8988T (cell line): ENCODE measurements around the gene WDR82.

Source experiments
- DNase-seq: peaks from one replicate; pipeline ENCODE4 v3.0.0; 2011

The WDR82 gene

GRCh38 chr3:52236424-52236886, 42.0 kb downstream of the WDR82 start:
- DNase-seq: no peak

GRCh38 chr3:52234516-52235447, 43.7 kb downstream of the WDR82 start:
- DNase-seq: no peak

GRCh38 chr3:52233968-52234367, 44.5 kb downstream of the WDR82 start:
- no peak for DNase-seq

GRCh38 chr3:52233108-52233591, 45.3 kb downstream of the WDR82 start:
- DNase-seq: no peak

- no peak for DNase-seq
Observed at GRCh38 chr3:52232279-52233107, 46.0 kb downstream of the WDR82 start.

- DNase-seq: peak; percentile 76
Observed at GRCh38 chr3:52231502-52232278, 46.8 kb downstream of the WDR82 start.

GRCh38 chr3:52230889-52231499, 47.5 kb downstream of the WDR82 start:
- no peak for DNase-seq

- DNase-seq: no peak
Observed at GRCh38 chr3:52230461-52230860, 48.0 kb downstream of the WDR82 start.

- DNase-seq: no peak
Observed at GRCh38 chr3:52229656-52230055, 48.8 kb downstream of the WDR82 start.

GRCh38 chr3:52228751-52229291, 49.6 kb downstream of the WDR82 start:
- no peak for DNase-seq

- no peak for DNase-seq
Observed at GRCh38 chr3:52228266-52228665, 50.2 kb downstream of the WDR82 start.

- DNase-seq: no peak
Observed at GRCh38 chr3:52227766-52228165, 50.7 kb downstream of the WDR82 start.

- DNase-seq: no peak
Observed at GRCh38 chr3:52227117-52227516, 51.3 kb downstream of the WDR82 start.

GRCh38 chr3:52226229-52226817, 52.1 kb downstream of the WDR82 start:
- no peak for DNase-seq

GRCh38 chr3:52225452-52226228, 52.8 kb downstream of the WDR82 start, which contains the start of gene TLR9:
Gene TLR9 (minus strand): TSS chr3:52225645. CDS start chr3:52225529, 116 bp downstream.
- DNase-seq: no peak

GRCh38 chr3:52223449-52224408, 54.7 kb downstream of the WDR82 start:
- DNase-seq: no peak

- DNase-seq: no peak
Observed at GRCh38 chr3:52222319-52223221, 55.9 kb downstream of the WDR82 start.
